A549 treated with Hydrocortisone at 1 μM for 4 hours (cell line): Measurements from ENCODE around the gene SMAD6. TPM values are rescaled to one million over a fixed set of nuclear protein-coding genes. Genes with fewer than 3 reads are reported as not detected.

Source experiments
- total RNA-seq: library from RNA; stranded (reverse); fragments of 200-300 nt; extraction: Qiagen RNA extraction; gene quantifications from 5 replicates; pipeline ENCODE4 v1.2.3, GENCODE V29; 2022

The SMAD6 gene
- 21.5 to 30.5 TPM (median 27.7 TPM) in 5 replicates for total RNA-seq

GRCh38 chr15:66702035-66702786, at the start of gene SMAD6:
TSS of gene SMAD6 (plus strand) at chr15:66702236. CDS start at chr15:66703259, 1,023 bp downstream.

Other genes starting within 250 kb of the SMAD6 start
- gene SNAPC5, start 204.5 kb upstream of the SMAD6 start, total RNA-seq, result 45.5 to 63.4 TPM (median 47.7 TPM) in 5 replicates
- 5,078 to 6,284 TPM (median 5,277 TPM) in 5 replicates for gene RPL4, start 197.4 kb upstream of the SMAD6 start, total RNA-seq
- gene ZWILCH, start 196.9 kb upstream of the SMAD6 start, total RNA-seq, result 32.2 to 39.2 TPM (median 35.5 TPM) in 5 replicates
- gene LCTL, start 136.2 kb upstream of the SMAD6 start, total RNA-seq, result 0.03 TPM in 1 of 5 replicates, not detected in the others